Glutamatergic neuron (in vitro differentiated cells): ENCODE measurements around the gene CISD3. TPM values are rescaled to one million over a fixed set of nuclear protein-coding genes. Genes with fewer than 3 reads are reported as not detected.

Experiments
- microRNA-seq: library from miRNA; unstranded; fragments of <30 nt; microRNA quantifications from one replicate; pipeline ENCODE4, GENCODE V29; 2020; ENCODE audit not compliant: unreplicated experiment
- total RNA-seq: library from RNA; stranded (reverse); fragmentation: NEBNext Ultra II Directional; extraction: Animal tissue kit (Norgen Biotek cat#: 25700); gene quantifications from one replicate; pipeline ENCODE4 v1.2.1, GENCODE V29; 2021; ENCODE audit not compliant: unreplicated experiment

The CISD3 gene
- total RNA-seq, 1 donor from 2014 or later, result 3.2 TPM

Small RNA genes lying within 50 kb of the gene (microRNA-seq; reads per million reads assigned to microRNA genes)
- gene MIR4726 (3.3 reads per million, percentile 24 among the genes with 10 or more reads in this experiment), gene MIR4734 (2.6 reads per million, percentile 18 among the genes with 10 or more reads in this experiment)

Other genes starting within 250 kb of the CISD3 start
- gene SRCIN1, start 124.4 kb upstream of the CISD3 start, total RNA-seq, result 20.8 TPM
- 2.0 TPM for gene EPOP, start 55.4 kb upstream of the CISD3 start, total RNA-seq
- gene MLLT6, start 25.1 kb upstream of the CISD3 start, total RNA-seq, result 59.8 TPM
- gene PCGF2, start 18.0 kb downstream of the CISD3 start, total RNA-seq, result 70.1 TPM
- 121 TPM for gene PSMB3, start 22.4 kb downstream of the CISD3 start, total RNA-seq
- gene PIP4K2B, start 69.2 kb downstream of the CISD3 start, total RNA-seq, result 66.4 TPM
- gene CWC25, start 95.0 kb downstream of the CISD3 start, total RNA-seq, result 13.0 TPM
- 850 TPM for gene RPL23, start 123.4 kb downstream of the CISD3 start, total RNA-seq
- 66.6 TPM for gene LASP1, start 139.7 kb downstream of the CISD3 start, total RNA-seq
- gene FBXO47, start 237.1 kb downstream of the CISD3 start, total RNA-seq, result not detected